HG03196 (cell line): ENCODE results near the gene PLA2G4F.
"Not testable (repeated sequence)": the region's sequence is repeated elsewhere in the genome, so short reads cannot be mapped to it uniquely, and the experiment has no call there.

Experiments
- ATAC-seq: cut with Tn5 transposase; IDR thresholded peaks from one replicate; pipeline ENCODE4 v1.9.1; 2021; ENCODE audit not compliant: unreplicated experiment

The PLA2G4F gene

DNA sequence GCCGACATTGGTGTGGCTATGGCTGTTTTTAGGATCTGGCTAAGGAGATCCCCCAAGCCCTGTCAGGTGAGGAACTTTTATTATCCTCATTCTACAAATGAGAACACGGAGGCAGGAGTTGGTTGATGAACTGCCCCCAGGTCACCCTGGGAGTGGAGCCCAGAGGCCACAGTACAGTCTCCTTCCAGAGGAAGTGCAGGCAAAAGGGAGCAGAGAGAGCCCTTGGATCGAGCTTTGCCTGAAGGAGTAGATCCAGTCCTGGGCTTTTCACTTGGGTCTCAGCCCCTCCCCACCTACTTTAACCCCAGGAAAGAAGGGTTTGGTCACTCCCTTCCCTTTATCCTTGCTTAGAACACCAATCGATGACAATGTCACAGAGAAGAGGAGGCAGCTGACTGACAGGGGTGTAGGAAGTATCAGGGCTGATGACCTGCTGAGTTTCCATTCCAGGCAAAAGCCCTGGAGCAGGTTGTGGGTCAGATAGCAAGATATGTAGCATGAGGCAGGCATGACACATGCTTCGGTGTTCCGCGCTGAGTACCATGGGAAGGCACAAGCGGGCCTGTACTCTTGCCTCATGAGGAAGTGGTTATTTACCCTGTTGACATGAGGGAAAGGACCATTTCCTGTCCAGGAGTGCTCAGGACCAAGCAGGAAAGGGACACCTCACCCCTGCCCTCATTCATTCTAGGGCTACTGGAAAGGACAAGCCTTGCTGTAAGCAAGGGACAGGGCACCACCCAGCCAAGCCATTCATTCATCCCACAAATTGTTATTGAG lies 56.2 kb downstream of the PLA2G4F start:
- no peak for ATAC-seq

DNA sequence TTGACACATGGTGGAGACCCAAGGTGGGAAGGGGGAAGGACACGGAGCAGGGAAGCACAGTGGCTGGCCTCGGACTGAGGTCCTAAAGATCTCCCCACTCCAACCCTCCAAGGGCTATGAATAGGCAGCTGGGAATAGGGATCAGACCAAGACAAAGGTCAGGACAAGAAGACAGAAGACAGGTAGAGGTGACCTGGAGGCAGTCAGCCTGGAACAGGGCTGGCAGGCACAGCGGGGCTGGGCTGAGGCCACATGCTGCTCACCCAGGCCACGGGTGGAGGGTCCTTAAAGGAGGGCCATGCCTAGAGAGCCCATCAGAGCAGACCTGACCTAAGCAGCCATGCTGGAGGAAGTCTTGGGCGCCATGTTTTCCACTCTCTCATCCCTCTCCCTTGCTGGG lies 59.4 kb downstream of the PLA2G4F start:
- no peak for ATAC-seq

DNA sequence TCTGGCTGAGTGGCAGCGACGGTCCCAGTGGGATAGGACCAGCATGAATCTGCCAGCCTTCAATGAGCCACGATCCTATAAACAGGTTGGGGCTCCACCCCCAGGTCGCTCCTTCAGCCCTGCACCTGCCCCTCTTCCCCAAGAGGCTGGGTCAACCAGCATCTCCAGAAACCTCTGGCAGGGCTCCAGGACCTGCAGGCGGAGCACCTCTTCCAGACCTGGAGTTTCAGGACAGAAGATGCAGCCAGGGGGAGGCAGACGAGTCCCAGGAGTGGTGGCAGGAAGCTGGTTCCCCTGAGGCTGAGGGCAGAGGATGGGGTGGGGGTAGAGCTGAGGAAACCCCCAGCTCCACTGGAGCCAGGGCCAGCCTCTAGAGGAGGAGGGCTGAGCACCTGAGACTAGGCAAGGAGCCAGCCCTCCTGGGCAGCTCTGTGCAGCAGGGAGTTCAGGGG lies 61.9 kb downstream of the PLA2G4F start, which contains the start of gene PLA2G4D:
Gene PLA2G4D (minus strand): TSS at position 51 of the 452 bp plus-strand sequence. CDS start 103 bp downstream, outside the sequence.
- ATAC-seq: no peak

DNA sequence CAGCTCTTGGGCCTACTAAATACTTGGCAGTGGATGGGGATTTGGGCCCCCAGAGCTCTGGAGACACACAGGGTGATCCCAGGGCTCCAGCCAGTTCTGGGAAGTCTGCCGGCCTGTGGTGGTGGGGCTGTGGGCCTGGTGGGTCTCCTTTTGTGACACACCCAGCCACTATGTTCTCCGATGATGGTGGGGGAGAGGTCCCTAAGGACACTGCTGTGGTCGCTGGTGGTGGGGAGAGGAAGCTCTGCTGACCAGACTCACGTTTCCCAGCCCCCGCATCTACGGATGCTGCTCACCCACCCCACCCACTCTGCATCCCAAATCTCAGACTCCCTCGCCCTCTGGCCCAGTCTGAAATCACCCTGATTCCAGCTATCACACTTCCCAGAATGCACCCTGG lies 62.5 kb downstream of the PLA2G4F start:
- ATAC-seq: no peak

GRCh38 chr15:42092398-42093318 lies 63.8 kb downstream of the PLA2G4F start:
- no peak for ATAC-seq

- ATAC-seq: not testable (repeated sequence)
Observed at GRCh38 chr15:42091753-42092397, 64.6 kb downstream of the PLA2G4F start.

DNA sequence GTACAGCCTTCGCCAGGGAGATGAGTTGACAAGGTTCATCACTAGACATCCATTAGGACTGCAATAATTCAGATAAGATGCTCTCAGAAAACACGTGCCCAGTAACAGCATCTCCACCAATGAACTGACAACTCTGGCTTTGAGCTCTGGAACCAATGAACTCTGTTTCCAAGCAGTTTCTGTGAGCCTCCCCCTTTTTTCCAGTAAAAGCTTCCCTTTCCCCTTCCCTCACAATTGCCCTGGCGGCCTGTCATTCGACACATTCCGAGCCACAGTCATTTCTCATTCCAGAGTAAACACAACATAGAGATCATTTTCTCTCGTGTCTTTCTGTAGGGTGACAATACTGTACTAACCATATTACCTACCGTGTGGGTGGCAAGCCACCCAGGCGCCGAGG lies 65.7 kb downstream of the PLA2G4F start:
- no peak for ATAC-seq

DNA sequence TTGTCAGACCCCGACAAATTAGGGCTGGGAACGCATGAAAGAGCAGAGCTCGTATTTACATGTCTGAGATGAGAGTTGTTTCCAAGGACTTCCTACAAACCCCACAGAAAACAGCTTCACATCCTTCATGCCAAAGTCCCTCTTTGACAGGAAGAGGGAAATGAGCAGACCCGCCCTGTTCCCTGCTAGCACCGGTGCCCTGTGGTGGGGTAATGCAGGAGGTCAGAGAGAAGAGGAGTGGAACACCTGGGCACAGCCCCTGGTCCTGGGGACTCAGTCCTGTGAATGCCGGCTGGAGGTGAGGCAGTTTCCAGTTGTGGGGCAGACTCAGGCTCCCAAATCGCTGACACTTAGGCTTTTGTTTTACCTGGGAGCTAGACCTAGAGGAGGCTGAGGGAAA lies 66.1 kb downstream of the PLA2G4F start:
- ATAC-seq: no peak

GRCh38 chr15:42089942-42090341 lies 66.5 kb downstream of the PLA2G4F start:
- no peak for ATAC-seq
